ENCODE measurements around the gene TMCC3.
A peak's percentile ranks its signal among the peaks of the same experiment; 100 is the strongest.
"Not testable (repeated sequence)": the region's sequence is repeated elsewhere in the genome, so short reads cannot be mapped to it uniquely, and the experiment has no call there.

The TMCC3 gene

GRCh38 chr12:94561943-94562411, 88.4 kb downstream of the TMCC3 start:
- peak; percentile 14 for DNase-seq

- DNase-seq: peak; percentile 14
These were observed 89.7 kb downstream of the TMCC3 start for GRCh38 chr12:94560431-94561221.

DNA sequence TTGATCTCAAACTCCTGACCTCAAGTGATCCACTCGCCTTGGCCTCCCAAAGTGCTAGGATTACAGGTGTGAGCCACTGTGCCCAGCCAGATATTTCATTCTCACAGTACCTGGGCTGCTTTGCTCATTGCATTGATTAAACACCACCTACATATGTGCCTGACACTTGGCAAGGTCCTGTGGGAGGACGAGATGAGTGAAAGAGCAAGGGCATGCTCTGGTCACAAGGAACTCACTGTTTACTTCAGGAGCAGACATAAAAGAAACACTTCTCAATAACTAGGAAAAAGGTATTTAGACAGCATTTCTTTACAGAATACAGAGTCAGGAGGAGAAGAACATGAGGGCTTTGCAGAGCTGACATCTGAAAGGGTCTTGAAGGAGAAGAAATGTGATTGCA, 91.7 kb downstream of the TMCC3 start:
- no peak for DNase-seq

DNA sequence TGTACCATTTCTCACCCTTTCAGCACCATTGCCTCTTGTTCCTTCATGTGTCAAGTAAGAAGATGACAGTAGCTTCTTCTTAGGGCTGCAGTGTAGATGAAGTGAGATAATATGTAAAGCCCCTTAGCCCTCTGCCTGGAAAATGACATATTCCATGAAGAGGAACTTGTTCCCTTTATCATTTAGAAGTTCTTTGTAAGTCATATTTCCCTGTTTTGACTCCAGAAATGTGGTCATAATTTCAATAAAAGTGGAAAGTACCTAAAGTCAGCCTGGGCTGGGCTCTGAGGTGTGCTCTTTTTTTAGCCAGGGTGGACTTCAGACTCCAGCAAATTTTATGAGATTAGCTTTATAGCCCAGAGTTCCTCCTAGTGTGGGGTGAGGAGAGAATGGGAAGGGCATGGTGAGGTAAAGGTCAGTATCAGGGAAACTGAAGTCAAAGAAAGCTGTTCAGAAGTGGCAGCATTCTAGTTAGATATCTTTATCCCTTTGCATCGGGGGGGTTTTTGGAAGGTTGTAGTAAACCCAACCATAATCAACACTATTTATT, 92.5 kb downstream of the TMCC3 start:
- DNase-seq: no peak

DNA sequence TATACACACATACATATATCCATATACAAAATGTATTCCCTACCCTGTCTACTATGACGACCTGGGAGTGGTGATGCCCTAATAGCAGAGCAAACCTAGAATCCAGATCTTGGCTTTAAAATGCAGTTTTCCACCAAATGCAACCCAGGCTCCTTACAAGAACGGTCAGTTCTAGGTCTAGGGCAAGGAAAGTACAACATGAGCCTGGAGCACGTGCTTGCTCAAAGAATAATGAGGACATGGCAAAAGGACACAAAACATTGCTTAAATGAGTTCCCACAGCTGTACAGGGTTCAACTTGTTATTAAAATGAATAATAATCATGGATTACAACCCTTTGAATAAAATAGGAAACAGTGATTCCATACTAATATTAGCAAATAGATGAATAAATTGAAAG, 94.7 kb downstream of the TMCC3 start:
- DNase-seq: no peak

DNA sequence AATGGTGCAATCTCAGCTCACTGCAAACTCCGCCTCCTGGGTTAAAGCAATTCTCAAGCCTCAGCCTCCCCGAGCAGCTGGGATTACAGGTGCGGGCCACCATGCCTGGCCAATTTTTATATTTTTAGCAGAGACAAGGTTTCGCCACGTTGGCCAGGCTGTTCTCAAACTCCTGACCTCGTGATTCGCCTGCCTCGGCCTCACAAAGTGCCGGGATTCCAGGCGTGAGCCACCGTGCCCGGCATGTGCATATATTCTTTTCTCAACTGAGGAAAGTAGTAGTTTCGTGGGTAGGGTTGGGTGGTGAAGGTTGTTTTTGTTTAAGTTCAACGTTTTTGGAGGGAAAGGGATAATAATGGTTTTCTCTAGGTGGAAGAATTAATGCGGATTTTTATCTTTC, 96.5 kb downstream of the TMCC3 start:
- no peak for DNase-seq

DNA sequence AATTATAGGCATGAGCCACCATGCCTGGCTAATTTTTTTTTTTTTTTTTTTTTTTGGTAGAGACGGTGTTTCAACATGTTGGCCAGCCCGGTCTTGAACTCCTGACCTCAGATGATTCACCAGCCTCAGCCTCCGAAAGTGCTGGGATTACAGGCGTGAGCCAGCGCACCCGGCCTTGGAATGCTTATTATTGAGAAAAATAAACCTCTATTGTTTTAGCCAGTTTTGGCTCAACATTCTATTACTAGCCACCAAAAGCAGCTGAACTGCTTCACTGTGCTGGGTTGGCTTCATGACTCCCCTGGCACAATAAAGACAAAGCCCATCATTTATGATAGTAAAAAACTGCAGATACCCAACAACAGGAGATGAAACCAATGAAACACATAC, 97.2 kb downstream of the TMCC3 start:
- DNase-seq: no peak

GRCh38 chr12:94551810-94552209, 98.5 kb downstream of the TMCC3 start:
- DNase-seq: no peak

DNA sequence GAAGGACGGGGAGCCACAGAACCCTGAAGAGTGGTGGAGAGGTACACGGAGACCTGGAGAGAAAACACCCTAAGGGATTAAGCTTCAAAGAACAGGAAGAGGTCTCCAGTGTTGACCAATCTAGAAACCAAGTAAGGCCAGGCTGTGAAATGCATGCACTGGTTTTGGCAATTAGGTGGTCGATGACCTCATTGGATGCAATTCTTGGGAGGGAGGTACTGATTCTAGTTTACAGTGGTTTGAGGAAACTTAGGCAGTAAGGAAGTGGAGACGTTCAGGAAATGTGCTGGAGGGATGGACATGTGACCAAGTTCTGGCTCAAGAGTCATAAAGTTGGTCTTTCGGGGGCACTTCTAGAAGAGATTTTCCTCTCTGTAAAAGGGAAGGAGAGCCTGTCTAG, 99.4 kb downstream of the TMCC3 start:
- DNase-seq: peak; percentile 7

DNA sequence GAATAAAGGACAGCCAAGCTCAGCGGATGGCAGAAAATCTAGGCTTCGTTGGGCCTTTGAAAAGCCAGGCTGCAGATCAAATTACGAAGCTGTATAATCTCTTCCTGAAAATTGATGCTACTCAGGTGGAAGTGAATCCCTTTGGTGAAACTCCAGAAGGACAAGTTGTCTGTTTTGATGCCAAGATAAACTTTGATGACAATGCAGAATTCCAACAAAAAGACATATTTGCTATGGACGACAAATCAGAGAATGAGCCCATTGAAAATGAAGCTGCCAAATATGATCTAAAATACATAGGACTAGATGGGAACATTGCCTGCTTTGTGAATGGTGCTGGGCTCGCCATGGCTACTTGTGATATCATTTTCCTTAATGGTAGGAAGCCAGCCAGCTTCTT, 101.5 kb downstream of the TMCC3 start:
- not testable (repeated sequence) for DNase-seq

GRCh38 chr12:94545935-94546771, 104.2 kb downstream of the TMCC3 start:
- no peak for DNase-seq

- no peak for DNase-seq
These were observed 106.0 kb downstream of the TMCC3 start for GRCh38 chr12:94544355-94544754.

DNA sequence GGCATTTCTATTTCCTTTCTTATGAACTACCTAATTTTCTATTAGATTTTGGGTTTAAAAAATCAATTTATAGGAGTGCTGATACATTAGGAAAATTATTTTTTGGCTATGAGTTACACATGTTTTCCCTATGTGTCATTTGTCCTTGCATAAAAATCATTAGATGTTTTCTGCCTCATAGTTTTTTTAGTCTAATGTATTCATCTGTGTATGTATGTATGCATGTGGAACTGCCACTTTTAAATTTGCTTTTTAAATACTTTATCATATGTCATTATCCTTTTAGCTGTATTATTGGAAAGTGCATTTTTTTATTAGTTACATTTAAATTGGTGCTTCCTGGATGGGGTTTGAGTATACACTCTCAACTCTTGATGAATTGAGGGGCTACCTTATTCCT, 112.0 kb downstream of the TMCC3 start:
- no peak for DNase-seq

- no peak for DNase-seq
These were observed 114.1 kb downstream of the TMCC3 start for GRCh38 chr12:94536040-94536965.

DNA sequence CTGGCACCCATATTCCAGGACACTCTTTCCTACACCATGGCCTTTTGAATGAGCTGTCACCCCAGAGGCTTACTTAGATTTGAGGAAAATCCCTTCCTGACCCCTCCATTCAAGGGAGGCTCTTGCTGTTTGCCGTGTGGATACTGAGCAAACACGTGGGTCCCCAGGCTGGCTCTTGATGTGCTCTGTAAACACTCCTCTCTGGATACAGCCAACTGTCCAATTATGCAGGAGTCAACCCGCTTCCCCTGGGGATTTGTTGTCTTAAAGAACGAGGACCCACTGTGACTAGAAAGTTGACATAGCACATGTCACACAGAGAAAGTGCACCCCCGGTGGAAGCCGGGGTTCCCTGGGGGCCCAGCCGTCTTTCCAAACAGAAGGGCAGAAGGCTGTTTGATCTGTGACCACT, 114.8 kb downstream of the TMCC3 start:
- DNase-seq: no peak

- no peak for DNase-seq
These were observed 115.4 kb downstream of the TMCC3 start for GRCh38 chr12:94534774-94535509.

GRCh38 chr12:94534278-94534677, 116.1 kb downstream of the TMCC3 start:
- no peak for DNase-seq

DNA sequence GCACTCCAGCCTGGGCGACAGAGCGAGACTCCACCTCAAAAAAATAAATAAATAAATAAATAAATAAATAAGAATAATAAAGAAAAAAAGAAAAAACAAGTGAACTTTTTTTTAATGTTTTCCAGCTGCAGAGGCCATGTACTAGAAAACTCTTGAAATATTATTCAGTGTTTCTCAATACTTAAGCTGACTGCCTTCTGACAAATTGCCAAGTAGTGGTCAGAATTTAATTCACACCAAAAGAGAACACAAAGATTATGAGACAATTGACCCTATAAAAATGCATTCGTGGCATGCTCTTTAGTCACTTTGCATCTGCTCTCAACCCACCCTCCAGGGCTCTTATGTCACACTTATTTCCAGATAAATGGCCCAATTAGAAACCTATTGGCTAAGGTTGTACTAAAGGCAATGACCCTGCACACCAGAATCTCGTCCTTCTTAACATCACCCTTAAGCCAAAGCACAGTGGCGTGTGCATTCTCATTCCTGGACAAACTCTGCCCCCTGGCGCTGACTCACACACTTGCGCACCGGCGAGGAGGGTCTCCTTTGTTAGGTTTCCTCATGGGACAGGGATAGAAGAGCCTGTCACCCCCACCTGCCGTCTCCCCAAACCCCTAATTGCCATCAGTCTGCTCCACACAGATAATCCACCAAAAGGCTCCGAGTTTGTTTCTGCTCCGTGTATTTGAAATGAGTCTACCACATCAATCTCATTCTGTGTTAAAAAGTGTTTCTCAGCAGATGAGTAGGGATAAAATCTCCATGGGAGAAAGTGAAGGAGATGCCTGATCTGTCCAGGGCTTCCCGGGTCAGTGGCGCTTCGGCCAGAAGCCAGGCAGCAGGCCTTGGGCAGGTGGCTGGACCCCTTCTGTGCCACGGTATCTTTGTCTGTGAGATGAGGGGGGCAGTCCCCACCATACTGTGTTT, 117.6 kb downstream of the TMCC3 start:
- peak; percentile 71 for DNase-seq

DNA sequence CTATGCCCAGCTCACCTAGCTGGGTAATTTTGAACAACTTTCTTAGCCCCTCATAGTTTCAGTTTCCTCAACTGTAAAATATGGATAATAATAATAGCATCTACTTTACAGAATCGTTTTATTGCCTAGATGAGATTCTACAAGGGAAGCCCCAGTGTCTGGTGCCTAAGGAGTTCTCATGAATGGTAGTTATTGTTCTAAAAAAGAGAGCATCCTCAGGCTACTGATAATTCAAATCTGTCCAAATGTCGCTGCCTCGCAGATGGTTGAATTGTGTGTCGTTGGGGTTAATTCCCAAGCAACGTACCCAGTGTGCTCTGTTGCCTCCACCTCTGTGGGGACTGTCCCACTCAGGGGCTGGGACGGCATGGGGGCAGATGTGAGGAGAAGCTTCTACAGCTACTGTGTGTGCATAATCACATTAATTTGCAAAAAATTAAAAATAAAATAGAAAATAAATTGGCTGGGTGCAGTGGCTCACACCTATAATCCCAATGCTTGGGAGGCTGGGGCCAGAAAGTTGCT, 119.1 kb downstream of the TMCC3 start:
- DNase-seq: no peak

GRCh38 chr12:94525951-94526350, 124.4 kb downstream of the TMCC3 start:
- DNase-seq: no peak

Data from activated CD4-positive, alpha-beta T cell treated with anti-CD3 and anti-CD28 coated beads, Interleukin-2, amount 50 U/mL, for 16 hours (primary cell).